PFSK-1 (cell line): Measurements from ENCODE around the gene MX2.

Experiments used
- POLR2AphosphoS5 ChIP-seq: IDR thresholded peaks from 2 replicates; pipeline ENCODE4 v1.6.1; 2012; ENCODE audit warnings: low read depth, mild to moderate bottlenecking, control low read depth, low read length, moderate library complexity
- TAF1 ChIP-seq: IDR thresholded peaks from 2 replicates; pipeline ENCODE4 v1.6.1; 2012; ENCODE audit warnings: low read length, control low read depth, borderline replicate concordance; ENCODE audit not compliant: insufficient read depth
- TF ChIP-seq, protein P1 (sequence below), 2 experiments: IDR thresholded peaks; 2 replicates each; pipeline versions ENCODE4 v1.6.1 to v1.8.0; 2011 to 2012; ENCODE audit warnings: low read depth in 2 of 2, low read length in 2 of 2, control low read depth in 1 of 2, inconsistent platforms in 1 of 2, mild to moderate bottlenecking in 1 of 2, moderate library complexity in 1 of 2; ENCODE audit not compliant: insufficient read depth in 1 of 2

GRCh38 chr21:41349126-41349525, 12.7 kb upstream of the MX2 start:
- TF ChIP-seq POLR2AphosphoS5 (no peak), TAF1 (no peak)
- TF ChIP-seq, protein P1, sequence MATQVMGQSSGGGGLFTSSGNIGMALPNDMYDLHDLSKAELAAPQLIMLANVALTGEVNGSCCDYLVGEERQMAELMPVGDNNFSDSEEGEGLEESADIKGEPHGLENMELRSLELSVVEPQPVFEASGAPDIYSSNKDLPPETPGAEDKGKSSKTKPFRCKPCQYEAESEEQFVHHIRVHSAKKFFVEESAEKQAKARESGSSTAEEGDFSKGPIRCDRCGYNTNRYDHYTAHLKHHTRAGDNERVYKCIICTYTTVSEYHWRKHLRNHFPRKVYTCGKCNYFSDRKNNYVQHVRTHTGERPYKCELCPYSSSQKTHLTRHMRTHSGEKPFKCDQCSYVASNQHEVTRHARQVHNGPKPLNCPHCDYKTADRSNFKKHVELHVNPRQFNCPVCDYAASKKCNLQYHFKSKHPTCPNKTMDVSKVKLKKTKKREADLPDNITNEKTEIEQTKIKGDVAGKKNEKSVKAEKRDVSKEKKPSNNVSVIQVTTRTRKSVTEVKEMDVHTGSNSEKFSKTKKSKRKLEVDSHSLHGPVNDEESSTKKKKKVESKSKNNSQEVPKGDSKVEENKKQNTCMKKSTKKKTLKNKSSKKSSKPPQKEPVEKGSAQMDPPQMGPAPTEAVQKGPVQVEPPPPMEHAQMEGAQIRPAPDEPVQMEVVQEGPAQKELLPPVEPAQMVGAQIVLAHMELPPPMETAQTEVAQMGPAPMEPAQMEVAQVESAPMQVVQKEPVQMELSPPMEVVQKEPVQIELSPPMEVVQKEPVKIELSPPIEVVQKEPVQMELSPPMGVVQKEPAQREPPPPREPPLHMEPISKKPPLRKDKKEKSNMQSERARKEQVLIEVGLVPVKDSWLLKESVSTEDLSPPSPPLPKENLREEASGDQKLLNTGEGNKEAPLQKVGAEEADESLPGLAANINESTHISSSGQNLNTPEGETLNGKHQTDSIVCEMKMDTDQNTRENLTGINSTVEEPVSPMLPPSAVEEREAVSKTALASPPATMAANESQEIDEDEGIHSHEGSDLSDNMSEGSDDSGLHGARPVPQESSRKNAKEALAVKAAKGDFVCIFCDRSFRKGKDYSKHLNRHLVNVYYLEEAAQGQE (IDR thresholded peaks at IDR 0.05; ENCODE audit: insufficient read depth in 1 of 2, low read depth in 2 of 2, low read length in 2 of 2) = no peak
